GM19239 (cell line): ENCODE measurements around the gene ACADL.
A peak's percentile ranks its signal among the peaks of the same experiment; 100 is the strongest.
"Not testable (repeated sequence)": the region's sequence is repeated elsewhere in the genome, so short reads cannot be mapped to it uniquely, and the experiment has no call there.

Experiments used
- DNase-seq: peaks from one replicate; pipeline ENCODE4 v3.0.0; 2011; ENCODE audit warnings: low spot score; ENCODE audit not compliant: insufficient read length
- FAIRE-seq: peaks from 2 replicates; lab custom pipeline; 2011; peaks lifted over from hg19 to GRCh38; lab: Jason Lieb, UNC

Gene ACADL

DNA sequence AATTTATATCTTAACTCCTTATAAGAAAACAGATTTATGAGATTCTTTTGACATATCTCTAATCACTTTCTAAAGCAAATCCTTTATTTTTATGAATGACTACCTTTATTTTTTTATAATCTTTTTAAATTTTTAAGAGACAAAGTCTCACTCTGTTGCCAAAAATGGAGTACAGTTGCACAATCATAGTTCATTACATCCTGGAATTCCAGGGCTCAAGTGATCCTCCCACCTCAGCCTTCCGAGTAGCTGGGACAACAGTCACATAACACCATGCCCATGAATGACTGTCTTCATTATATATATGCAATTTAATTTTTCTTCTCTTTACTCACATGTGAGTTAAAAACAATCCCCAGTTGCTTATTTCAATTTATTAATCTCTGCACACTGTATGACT lies 21.7 kb downstream of the ACADL start:
- FAIRE-seq = no peak
- no peak for DNase-seq

DNA sequence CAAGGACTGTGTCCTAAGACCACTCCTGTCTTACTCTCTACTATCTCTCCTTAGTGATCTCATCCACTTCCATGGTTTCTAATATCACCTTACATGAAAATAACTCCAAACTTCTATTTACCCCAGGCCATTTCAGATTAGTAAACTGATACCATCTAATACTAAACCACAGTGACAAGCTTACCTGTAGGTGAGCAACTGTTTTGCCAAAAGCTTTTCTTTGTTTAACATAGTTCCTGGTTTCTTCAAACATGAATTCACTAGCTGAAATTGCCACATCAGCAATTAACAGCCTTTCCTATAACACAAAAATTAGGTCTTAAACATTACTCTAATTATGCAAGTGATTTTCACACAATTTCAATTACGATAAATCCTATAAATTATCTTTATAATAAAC lies 22.1 kb downstream of the ACADL start:
- FAIRE-seq = no peak
- DNase-seq = no peak

DNA sequence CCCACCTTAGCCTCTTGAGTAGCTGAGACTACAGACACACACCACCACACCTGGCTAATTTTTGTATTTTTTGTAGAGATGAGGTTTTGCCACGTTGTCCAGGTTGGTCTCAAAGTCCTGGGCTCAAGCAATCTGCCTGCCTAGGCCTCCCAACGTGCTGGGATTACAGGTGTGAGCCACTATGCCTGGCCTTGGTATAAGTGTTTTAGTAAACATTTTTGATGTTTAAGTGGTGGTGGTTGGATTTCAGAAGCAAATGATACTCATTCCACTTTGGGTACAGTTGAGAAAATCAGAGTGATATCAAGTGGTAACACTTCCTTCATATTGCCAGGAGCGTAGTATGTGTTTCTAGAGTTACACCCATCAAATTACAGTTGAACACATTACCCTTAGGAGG lies 25.4 kb downstream of the ACADL start:
- FAIRE-seq (no peak), DNase-seq (no peak)

DNA sequence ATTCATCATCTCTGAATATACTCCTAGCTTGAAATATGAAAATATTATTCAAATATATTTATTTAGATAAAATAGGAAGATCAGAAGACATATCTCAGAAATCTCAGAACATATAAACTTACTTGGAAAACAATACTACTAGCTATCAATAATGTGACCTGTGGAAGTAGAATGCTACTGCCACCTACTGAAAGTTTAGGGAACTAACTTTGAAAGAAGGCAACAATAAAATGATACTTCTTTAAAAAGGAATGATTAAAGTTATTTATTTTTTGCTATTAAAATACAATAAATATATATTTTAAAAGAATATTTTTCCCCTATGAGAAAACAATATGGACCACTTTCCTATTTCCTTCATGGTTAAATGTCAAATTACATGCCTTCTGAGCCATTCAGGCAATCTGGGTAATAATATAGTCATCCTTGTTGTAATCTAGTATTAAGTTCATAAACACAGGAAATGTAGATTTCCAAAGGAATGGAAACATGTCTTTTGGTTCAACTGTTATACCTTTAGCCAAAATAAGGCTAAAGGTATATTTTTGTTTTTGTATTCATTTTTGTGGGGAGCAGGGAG lies 26.0 kb downstream of the ACADL start:
- peak; percentile 53 for FAIRE-seq
- DNase-seq = no peak

DNA sequence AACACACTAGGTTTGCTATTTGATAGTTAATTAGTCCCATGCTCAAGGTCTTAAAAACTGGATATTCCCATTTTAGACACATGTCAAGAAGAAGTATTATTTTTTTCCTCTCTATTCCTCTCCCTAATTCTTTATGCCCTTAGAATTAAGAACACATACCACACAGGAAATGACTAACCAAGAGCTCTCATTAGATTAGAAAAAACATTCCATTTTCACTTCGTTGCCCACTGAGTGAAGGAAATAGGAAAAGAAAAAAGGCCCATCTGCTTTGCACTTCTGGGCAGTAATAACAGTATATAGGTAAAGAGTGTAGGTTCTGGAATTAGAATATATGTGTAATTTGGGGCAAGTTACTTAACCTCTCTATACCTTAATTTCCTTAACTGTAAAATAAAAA lies 26.9 kb downstream of the ACADL start:
- DNase-seq (no peak), FAIRE-seq (no peak)

DNA sequence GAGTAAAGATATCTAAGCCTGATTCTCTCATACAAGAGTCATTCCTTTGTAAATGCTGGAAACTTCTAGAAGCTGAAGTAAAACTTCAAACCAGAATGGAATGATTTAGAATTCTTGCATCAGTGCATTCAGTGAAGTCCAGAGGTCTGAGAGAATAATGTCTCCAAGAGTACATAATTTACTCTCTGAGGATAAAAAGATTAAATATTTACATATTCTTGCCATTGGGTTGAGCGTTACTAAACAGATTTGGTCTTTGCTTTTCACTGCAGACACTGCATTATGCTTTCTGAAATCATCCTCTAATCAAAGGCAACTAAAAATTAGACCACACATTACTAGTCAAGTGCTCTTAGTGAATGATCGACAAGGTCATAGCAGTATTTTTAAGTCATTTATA lies 27.5 kb downstream of the ACADL start:
- no peak for FAIRE-seq

DNA sequence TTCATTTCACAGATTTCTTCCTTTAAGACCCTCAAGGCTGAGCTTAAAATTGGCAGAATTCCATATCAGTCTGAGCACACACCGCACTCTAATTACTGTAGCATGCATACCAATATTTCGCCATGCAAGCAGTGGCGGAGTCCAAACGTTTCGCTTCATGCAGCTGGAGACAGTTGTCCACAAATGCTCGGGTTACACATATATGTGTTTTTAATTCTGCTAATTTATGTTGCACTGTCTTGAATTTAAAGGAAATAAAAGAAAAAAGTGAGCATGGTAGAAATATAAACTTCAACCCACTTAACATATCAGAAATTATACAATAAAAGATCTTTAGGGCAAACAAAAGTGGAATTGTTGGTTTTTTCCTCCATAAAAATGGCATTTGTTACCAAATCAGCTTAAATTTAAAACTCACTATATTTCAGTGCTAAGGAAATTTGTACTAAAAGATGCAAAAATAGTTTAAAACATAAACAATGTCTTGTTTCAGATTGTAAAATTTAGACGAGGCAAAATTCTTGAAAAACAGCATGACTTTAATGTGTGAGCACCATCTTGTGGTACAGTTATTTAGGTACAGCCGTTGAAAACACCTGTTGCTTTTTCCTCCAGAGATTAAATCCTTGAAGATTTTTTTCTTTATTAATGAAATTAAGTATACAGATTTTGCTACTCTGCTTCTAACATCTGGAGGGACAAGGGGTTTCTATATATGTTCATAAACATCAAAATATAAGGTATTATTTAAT lies 30.0 kb downstream of the ACADL start:
- FAIRE-seq (peak; percentile 90), DNase-seq (no peak)

More for the DNA sequence above, 27.5 kb downstream of the ACADL start:
- no peak for DNase-seq

DNA sequence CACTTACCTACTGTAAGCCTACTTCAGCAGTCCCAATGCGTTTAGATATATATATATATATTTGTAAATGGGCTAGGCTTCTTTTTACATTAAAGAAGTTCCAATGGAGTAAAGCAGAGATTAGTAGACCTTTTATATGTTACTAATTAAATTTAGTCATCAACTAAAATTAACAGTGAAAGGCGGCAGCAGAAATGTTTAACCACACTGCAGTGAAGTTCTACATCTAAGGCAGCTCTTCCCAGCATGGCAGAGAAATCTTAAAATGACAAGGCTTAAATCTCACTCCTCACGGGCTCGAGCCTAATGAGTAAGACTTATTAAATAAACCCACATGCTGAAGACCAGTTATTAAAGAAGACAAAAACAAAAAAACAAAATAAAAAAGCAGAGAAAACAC lies 34.9 kb downstream of the ACADL start:
- no peak for DNase-seq
- FAIRE-seq = peak; percentile 21

DNA sequence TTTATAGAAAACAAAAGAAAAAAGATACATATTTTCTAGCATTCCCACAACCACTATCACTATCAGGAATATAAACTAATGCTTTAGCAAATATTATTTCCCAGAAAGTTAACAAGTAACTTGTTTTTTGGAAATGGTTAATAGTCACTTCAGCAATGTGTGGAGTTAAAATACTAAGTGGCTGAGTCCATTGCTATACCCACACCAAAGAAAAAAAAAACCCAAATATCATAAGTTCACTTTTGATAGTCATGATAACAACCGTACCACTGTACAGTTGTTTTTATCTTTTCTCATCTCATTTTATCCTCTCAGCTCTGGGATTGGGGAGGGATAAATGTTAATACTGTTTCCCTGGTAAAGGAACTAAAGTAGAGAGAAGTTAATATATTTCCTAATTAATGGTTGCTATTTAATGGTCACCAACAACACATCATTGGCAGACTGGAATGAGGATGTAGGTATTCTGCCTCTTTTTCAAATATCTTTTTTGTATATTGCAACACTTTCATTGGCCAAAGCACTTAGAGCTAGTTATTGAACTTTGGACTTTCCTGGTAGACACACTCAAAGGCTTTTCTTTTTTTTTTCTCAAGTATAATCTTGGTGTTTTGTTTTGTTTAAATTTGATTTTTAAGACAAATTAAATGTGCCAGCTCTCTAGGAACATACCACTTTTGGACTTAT lies 35.7 kb downstream of the ACADL start:
- peak; percentile 11 for FAIRE-seq
- no peak for DNase-seq

DNA sequence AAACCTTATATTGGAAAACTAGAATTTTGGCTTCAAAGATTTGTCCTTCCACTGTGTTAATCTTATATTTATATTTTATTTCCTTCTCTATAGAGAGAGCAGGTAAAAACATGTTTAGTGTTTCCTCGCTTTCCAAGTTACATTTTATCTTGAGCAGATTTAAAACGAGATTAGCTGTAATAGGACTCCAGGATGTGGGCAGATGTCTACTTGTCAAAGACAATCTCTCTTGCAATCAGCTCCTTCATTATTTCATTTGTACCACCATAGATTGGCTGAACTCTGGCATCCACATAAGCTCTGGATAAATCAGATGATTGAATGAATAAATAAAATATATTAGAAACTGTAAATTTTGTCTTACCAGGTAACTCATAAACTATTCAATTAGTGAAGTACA lies 36.5 kb downstream of the ACADL start:
- no peak for FAIRE-seq
- DNase-seq = no peak

DNA sequence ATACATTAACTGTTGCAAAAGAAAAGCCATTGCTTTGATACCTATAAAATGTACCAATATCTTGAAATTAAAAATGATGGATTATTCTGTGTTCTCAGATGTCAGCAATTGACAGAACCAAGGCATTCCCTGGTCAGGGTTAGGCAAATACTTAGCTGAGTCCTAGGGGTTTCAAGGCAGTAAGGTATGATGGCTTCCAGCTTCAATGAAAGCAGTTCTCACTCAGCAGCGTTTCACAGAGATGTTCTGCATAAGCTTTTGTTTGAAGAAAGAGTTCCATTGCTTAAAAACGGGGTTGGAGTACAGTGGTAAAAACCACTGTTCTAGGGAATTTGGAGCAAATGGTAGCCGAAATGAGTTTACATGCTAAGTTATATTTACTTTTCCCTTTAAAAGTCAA lies 37.1 kb downstream of the ACADL start:
- FAIRE-seq (no peak), DNase-seq (no peak)

DNA sequence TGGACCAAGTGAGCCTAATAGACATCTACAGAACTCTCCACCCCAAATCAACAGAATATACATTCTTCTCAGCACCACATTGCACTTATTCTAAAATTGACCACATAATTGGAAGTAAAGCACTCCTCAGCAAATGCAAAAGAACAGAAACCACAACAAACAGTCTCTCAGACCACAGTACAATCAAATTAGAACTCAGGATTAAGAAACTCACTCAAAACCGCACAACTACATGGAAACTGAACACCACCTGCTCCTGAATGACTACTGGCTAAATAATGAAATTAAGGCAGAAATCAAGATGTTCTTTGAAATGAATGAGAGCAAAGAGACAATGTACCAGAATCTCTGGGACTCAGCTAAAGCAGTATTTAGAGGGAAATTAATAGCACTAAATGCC lies 41.3 kb downstream of the ACADL start:
- FAIRE-seq, DNase-seq: not testable (repeated sequence)

DNA sequence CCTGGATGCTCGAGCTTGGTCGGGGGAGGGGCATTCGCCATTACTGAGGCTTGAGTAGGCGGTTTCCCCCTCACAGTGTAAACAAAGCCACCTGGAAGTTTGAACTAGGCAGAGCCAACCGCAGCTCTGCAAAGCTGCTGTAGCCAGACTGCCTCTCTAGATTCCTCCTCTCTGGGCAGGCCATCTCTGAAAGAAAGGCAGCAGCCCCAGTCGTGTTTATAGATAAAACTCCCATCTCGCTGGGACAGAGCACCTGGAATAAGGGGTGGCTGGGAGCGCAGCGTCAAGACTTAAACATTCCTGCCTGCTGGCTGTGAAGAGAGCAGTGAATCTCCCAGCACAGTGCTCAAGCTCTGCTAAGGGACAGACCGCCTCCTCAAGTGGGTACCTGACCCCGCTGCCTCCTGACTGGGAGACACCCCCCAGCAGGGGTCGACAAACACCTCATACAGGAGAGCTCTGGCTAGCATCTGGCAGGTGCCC lies 43.6 kb downstream of the ACADL start:
- not testable (repeated sequence) for DNase-seq, FAIRE-seq

DNA sequence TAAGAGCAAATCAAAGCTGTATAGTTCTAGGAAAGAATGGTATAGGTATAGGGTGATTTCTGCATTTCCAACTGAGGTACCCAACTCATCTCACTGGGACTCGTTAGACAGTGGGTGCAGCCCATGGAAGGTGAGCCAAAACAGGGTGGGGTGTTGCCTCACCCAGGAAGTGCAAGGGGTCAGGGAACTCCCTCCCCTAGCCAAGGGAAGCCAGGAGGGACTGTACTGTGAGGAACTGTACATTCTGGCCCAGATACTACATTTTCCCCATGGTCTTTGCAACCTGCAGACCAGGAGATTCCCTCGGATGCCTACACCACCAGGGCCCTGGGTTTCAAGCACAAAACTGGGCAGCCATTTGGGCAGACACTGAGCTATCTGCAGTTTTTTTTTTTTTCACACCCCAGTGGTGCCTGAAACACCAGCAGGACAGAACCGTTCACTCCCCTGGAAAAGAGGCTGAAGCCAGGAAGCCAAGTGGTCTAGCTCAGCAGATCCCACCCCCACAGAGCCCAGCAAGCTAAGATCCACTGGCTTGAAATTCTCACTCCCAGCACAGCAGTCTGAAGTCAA lies 44.1 kb downstream of the ACADL start:
- FAIRE-seq, DNase-seq: not testable (repeated sequence)

DNA sequence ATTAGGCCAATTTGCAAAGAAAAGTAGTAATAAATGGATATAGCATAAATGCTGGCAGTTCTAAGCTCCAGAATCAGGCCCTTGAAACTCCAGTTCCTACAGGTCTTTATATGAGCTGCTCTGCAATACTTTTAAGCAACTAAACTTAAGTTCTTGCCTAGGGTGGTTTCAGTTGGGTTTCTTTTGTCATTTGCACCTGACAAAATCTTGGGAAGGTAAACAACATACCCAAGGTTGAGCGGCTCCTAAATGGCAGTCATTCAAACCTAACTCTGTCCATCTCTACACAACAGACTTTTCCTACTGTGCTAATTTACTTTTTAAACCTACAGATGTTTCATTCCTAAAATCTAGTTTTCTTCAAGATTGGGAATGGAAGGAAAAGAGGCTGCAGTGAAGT lies 44.8 kb downstream of the ACADL start:
- FAIRE-seq (no peak), DNase-seq (no peak)

DNA sequence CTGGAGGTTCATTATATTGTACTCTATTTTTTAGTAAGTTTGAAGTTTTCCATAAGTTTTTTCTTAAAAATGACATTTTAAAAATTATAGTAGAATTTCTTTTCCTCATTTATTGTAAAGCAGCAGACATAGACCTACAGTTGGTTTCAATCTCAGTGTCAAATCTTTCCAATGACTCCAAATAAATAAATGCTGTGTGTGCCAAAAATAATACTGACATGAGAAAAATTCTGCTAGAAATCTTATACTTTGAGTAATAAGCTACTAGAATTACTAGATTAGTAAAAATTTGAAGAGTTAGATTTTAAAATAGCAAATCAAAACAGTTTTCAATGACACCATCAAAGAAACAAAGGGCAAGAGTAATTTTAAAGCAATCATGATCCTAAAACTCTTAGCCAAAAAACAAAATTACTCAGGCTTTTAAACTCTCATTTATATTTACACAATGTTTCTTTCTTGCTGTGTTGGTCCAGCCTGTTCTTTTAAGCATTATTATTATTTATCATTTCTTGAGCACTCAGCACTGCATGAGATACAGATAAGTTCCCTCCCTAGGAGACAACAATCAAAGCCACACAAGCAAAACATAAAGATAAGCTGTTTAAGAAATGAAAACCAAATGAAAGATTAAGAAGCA lies 45.8 kb downstream of the ACADL start:
- FAIRE-seq (no peak), DNase-seq (no peak)

DNA sequence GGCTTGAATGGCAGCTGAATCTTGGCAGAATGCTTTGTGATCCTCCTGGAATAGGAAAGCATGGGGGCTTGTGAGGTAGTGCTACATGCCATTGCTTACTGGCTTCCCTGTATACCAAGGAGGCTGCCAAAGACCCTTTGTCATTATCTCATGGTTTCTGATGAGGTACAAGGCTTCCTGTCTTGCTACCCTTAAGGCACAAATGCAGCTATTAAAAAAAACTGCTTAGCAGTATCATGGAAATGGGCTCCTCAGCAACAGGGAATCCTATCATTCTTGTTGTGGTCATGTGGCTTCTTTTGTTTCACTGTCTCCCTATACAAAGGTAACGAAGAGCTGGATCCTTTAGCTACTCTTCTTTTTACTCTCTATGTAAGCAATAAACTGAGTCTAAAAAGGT lies 47.5 kb downstream of the ACADL start:
- no peak for DNase-seq
- no peak for FAIRE-seq

DNA sequence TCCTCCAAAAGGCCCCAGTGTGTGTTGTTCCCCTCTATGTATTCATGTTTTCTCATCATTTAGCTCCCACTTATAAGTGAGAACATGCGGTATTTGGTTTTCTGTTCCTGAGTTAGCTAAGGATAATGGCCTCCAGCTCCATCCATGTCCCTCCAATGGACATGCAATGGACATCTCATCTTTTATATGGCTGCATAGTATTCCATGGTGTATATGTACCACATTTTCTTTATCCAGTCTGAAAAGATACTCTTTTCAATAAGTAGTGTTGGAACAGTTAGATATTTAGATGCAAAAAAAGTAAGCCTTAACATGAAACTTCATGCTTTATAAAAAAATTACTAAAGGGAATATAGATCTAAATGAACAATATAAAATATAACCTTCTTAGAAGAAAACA lies 48.1 kb downstream of the ACADL start:
- not testable (repeated sequence) for DNase-seq, FAIRE-seq

DNA sequence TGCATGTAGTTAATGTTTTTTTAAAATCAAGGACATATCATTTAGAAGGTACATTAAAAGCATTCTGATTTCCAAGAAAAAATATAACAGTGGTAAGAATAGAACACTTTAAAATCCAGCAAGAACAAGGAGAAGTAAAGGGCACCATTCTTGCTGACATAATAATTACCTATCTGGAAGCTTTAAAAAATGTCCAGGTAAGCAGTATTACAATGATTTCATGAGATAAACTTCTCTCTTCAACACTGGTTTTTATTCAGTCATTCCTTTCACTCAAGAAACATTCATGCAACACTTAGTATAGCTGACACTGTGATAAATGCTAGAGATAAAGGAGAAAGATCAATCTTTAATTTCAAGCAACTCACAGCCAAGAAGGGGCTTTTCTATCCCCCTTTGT lies 51.2 kb downstream of the ACADL start:
- peak; percentile 51 for FAIRE-seq

DNA sequence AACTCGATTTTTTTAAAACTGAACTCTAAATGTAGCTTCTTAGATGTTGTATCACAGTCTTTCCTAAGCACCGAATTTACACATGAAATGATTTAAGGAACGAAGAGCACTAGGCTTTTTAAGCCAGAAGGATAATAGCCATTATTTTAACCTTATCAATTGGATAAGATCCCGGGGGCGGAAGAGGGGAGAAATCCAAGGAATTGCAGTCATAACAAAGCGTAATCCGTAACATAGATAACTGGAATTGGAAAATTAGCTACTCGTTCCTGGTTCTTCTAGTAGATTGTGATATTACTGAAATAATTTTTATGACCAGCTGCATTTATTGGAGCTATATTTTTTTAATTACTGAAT lies 53.0 kb downstream of the ACADL start:
- DNase-seq = peak; percentile 5
- no peak for FAIRE-seq

More for the DNA sequence above, 51.2 kb downstream of the ACADL start:
- no peak for DNase-seq
